IMR-90 (cell line): Measurements from ENCODE around the gene RTL9. TPM values are rescaled to one million over a fixed set of nuclear protein-coding genes. Genes with fewer than 3 reads are reported as not detected.

ENCODE experiments used
- ATAC-seq: fragments of 200-7000 bp; cut with Tn5 transposase; 2 replicates; pipeline ENCODE4 v1.9.1; 2020; ENCODE audit warnings: low read depth, mild to moderate bottlenecking, moderate library complexity
- BruUV-seq: library from RNA; stranded (reverse); fragments of 400-500 nt; replicated peaks from 2 replicates; lab custom pipeline; 2021; lab: Mats Ljungman, UMichigan
- CTCF ChIA-PET: fragments of 300-600 bp; formaldehyde crosslinking; extraction: SDS; loops from one replicate; lab custom pipeline; 2021; ENCODE audit warnings: antibody characterized with exemption; lab: Yijun Ruan, JAX
- POLR2A ChIA-PET: fragments of 300-600 bp; sonication (Branson Sonifier 250); formaldehyde crosslinking; loops from one replicate; lab custom pipeline; 2022; ENCODE audit warnings: antibody characterized with exemption; ENCODE audit not compliant: unreplicated experiment; lab: Charles Lee
- DNase-seq: peaks from one replicate; pipeline ENCODE4 v3.0.0; 2013
- H2AFZ ChIP-seq: replicated peaks from 2 replicates; pipeline ENCODE3; 2013; ENCODE audit warnings: low read length, mild to moderate bottlenecking; ENCODE audit not compliant: poor library complexity
- H2AK5ac ChIP-seq: 2 replicates; pipeline ENCODE4 v1.6.1; 2013; ENCODE audit warnings: low read depth, low read length, inconsistent platforms
- H2AK9ac ChIP-seq: replicated peaks from 2 replicates; pipeline ENCODE3; 2013; ENCODE audit warnings: mild to moderate bottlenecking, low read depth, low read length, moderate library complexity; ENCODE audit not compliant: poor library complexity
- H2BK120ac ChIP-seq: 2 replicates; pipeline ENCODE4 v1.6.1; 2013; ENCODE audit warnings: low read depth, low read length, inconsistent platforms
- H2BK15ac ChIP-seq: 3 replicates; pipeline ENCODE4 v1.6.1; 2013; ENCODE audit warnings: low read depth, low read length, inconsistent platforms
- H2BK20ac ChIP-seq: 2 replicates; pipeline ENCODE4 v1.6.1; 2013; ENCODE audit warnings: low read depth, mild to moderate bottlenecking, inconsistent platforms, low read length, moderate library complexity
- H2BK5ac ChIP-seq: 2 replicates; pipeline ENCODE4 v1.6.1; 2013; ENCODE audit warnings: mild to moderate bottlenecking, low read depth, low read length, inconsistent platforms; ENCODE audit not compliant: poor library complexity, severe bottlenecking
- H3K14ac ChIP-seq: replicated peaks from 2 replicates; pipeline ENCODE4 v1.6.1; 2013; ENCODE audit warnings: low read depth, low read length, inconsistent platforms
- H3K18ac ChIP-seq: 2 replicates; pipeline ENCODE4 v1.6.1; 2013; ENCODE audit warnings: low read depth, low read length, control low read depth
- H3K23ac ChIP-seq: 2 replicates; pipeline ENCODE4 v1.6.1; 2013; ENCODE audit warnings: low read depth, low read length, inconsistent platforms
- H3K27ac ChIP-seq: 2 replicates; pipeline ENCODE4 v1.5.1; 2013; ENCODE audit warnings: mild to moderate bottlenecking, control low read depth, low read length; ENCODE audit not compliant: insufficient read depth
- H3K27me3 ChIP-seq: 2 replicates; pipeline ENCODE4 v1.6.1; 2013; ENCODE audit warnings: low read length; ENCODE audit not compliant: control insufficient read depth, insufficient read depth
- H3K36me3 ChIP-seq: 2 replicates; pipeline ENCODE4 v1.6.1; 2013; ENCODE audit warnings: low read length, mixed read lengths; ENCODE audit not compliant: control insufficient read depth, insufficient read depth
- H3K4ac ChIP-seq: 2 replicates; pipeline ENCODE4 v1.6.1; 2013; ENCODE audit warnings: low read depth, low read length, inconsistent platforms
- H3K4me1 ChIP-seq: 2 replicates; pipeline ENCODE4 v1.6.1; 2013; ENCODE audit warnings: low read length, mixed read lengths; ENCODE audit not compliant: control insufficient read depth, insufficient read depth
- H3K4me2 ChIP-seq: 2 replicates; pipeline ENCODE4 v1.6.1; 2013; ENCODE audit warnings: low read depth, mild to moderate bottlenecking, control low read depth, low read length, moderate library complexity
- H3K4me3 ChIP-seq: 2 replicates; pipeline ENCODE4 v1.5.1; 2013; ENCODE audit warnings: low read depth, mild to moderate bottlenecking, control low read depth, low read length, moderate library complexity; ENCODE audit not compliant: insufficient read depth
- H3K56ac ChIP-seq: 2 replicates; pipeline ENCODE4 v1.6.1; 2013; ENCODE audit warnings: low read length, inconsistent platforms; ENCODE audit not compliant: insufficient read depth; ENCODE audit errors: extremely low read depth
- H3K79me1 ChIP-seq, 2 experiments: 2 replicates each; pipeline ENCODE4 v1.6.1; 2013; ENCODE audit warnings: low read length in 2 of 2, inconsistent platforms in 1 of 2, low read depth in 1 of 2
- H3K9ac ChIP-seq: 2 replicates; pipeline ENCODE4 v1.6.1; 2013; ENCODE audit warnings: low read depth, low read length, control low read depth
- H3K9me1 ChIP-seq: 2 replicates; pipeline ENCODE4 v1.6.1; 2013; ENCODE audit warnings: low read length, inconsistent platforms; ENCODE audit not compliant: insufficient read depth
- H3K9me3 ChIP-seq: 2 replicates; pipeline ENCODE4 v1.6.1; 2013; ENCODE audit warnings: low read length; ENCODE audit not compliant: control insufficient read depth, insufficient read depth
- H4K20me1 ChIP-seq: 2 replicates; pipeline ENCODE4 v1.6.1; 2013; ENCODE audit warnings: low read length, inconsistent platforms; ENCODE audit not compliant: insufficient read depth
- H4K5ac ChIP-seq: 2 replicates; pipeline ENCODE4 v1.6.1; 2013; ENCODE audit warnings: mild to moderate bottlenecking, low read depth, low read length, control low read depth
- H4K8ac ChIP-seq, 2 experiments: 2 replicates each; pipeline ENCODE4 v1.6.1; 2013; ENCODE audit warnings: low read depth in 2 of 2, low read length in 2 of 2, control low read depth in 1 of 2, inconsistent platforms in 1 of 2
- H4K91ac ChIP-seq: 2 replicates; pipeline ENCODE4 v1.6.1; 2013; ENCODE audit warnings: low read depth, low read length, inconsistent platforms; ENCODE audit not compliant: insufficient read depth
- RFX5 ChIP-seq: IDR thresholded peaks from 2 replicates; pipeline ENCODE4 v1.8.0; 2012; ENCODE audit warnings: low read depth, mild to moderate bottlenecking, low read length, moderate library complexity
- WGBS, 2 experiments: methylation state at CpG; one replicate each; pipeline versions ENCODE4 v1.1.5 to v1.1.7; 2013; ENCODE audit warnings: missing lambda C conversion rate in 2 of 2; ENCODE audit not compliant: insufficient read length in 1 of 2; ENCODE audit errors: extremely low coverage in 2 of 2; 5-methylcytosine and 5-hydroxymethylcytosine counted together
- dilution Hi-C: fragments of 300-500 bp; cut with HindIII; formaldehyde crosslinking; loops from one replicate; pipeline ENCODE4 v1.14.3; 2018; ENCODE audit warnings: low sequenced_read_pairs; ENCODE audit not compliant: unreplicated experiment
- in situ Hi-C: fragments of 300-500 bp; cut with MboI; formaldehyde crosslinking; loops from 3 replicates; pipeline ENCODE4 v1.14.3; 2019; ENCODE audit warnings: low sequenced_read_pairs, inconsistent platforms, mixed read lengths
- intact Hi-C: fragments of 100-400 bp; cut with micrococcal nuclease; formaldehyde crosslinking; loops from 2 replicates; pipeline ENCODE4 v1.10.0; 2022
- polyA plus RNA-seq, 3 experiments: library from polyadenylated mRNA; depleted of rRNA; stranded (reverse); fragments of >200 nt; gene quantifications; 2 replicates each; pipeline ENCODE4 v1.2.3, GENCODE V29; 2012; ENCODE audit warnings: low replicate concordance in 1 of 3
- total RNA-seq: library from RNA; depleted of rRNA; stranded (reverse); fragments of >200 nt; gene quantifications from 2 replicates; pipeline ENCODE4 v1.2.3, GENCODE V29; 2012

The RTL9 gene
- total and polyA plus RNA-seq, 2 of the 4 experiments (the other 2 are of a cell fraction), result 0.26 to 0.90 TPM

GRCh38 chrX:110402850-110403221 lies 44.2 kb downstream of the RTL9 start:
- peak overlapping the region; percentile 27 to 81; a peak in 3 of 4 replicates for H4K8ac ChIP-seq
- H2AK9ac ChIP-seq, result peak overlapping the region; percentile 81
- peak overlapping the region; percentile 37; the same call in 1 of the 2 replicates for H3K18ac ChIP-seq
- peak overlapping the region; percentile 36; the same call in 1 of the 2 replicates for H3K56ac ChIP-seq
- peaks cover 0 to 4% of the 10 kb centered on the region in 2 experiments; a peak in 1 of 4 replicates for H3K79me1 ChIP-seq
- ChIA-PET CTCF (interaction anchor here (0.8 kb wide), 1 partner anchor 193 kb away, joined by 5 read pairs; no protein-coding TSS in a partner anchor), POLR2A (interaction anchor here (1.0 kb wide), 1 partner anchor 16 kb away, joined by 3 read pairs; no protein-coding TSS in a partner anchor)
- H3K9me3 ChIP-seq, result no peaks in the 10 kb centered on the region
- H3K9me1 ChIP-seq, result peaks cover 7% of the 10 kb centered on the region
- no CpG with 5 or more reads among the region's 1 CpG for WGBS, 2 experiments
- peaks cover 6% of the 10 kb centered on the region for H3K4me1 ChIP-seq
- H3K4ac ChIP-seq, result peak overlapping the region; percentile 88
- no peak overlapping the region for H3K4me2 ChIP-seq
- peak overlapping the region; percentile 90 for H2AK5ac ChIP-seq
- H3K23ac ChIP-seq, result 0 out of 2 replicates have a peak overlapping the region, but pooled peaks have one; percentile 5
- peak overlapping the region; percentile 4; the same call in 1 of the 2 replicates for H4K5ac ChIP-seq
- H3K14ac ChIP-seq, result peak overlapping the region; percentile 88; the same call in 1 of the 2 replicates
- intact Hi-C loops (loop anchor here (1.0 kb wide), 1 partner anchor 62 kb away; no protein-coding TSS in a partner anchor), in situ Hi-C loops (loop anchor here (25.0 kb wide), 2 partner anchors 491 to 691 kb away; no protein-coding TSS in a partner anchor), dilution Hi-C loops (no loop called here)
- DNase-seq, result no peak
- peak; percentile 13; the same call in 1 of the 2 replicates for ATAC-seq
- H4K91ac ChIP-seq, result peak overlapping the region; percentile 94
- peak overlapping the region; percentile 22; the same call in 1 of the 2 replicates for H3K9ac ChIP-seq
- no peaks in the 10 kb centered on the region for H3K36me3 ChIP-seq
- peak overlapping the region; percentile 88 for H2BK120ac ChIP-seq
- peak overlapping the region; percentile 91; the same call in 2 of the 3 replicates for H2BK15ac ChIP-seq
- no peak for TF ChIP-seq RFX5
- H2BK5ac ChIP-seq, result peak overlapping the region; percentile 77
- peak overlapping the region; percentile 91 for H2AFZ ChIP-seq
- peak overlapping the region; percentile 90 for H2BK20ac ChIP-seq
- no peak overlapping the region for H3K4me3 ChIP-seq
- H3K27ac ChIP-seq, result peak overlapping the region; percentile 32
- BruUV-seq, result no TSS peak
- no peaks in the 10 kb centered on the region; the same call in 1 of the 2 replicates for H3K27me3 ChIP-seq
- H4K20me1 ChIP-seq, result no peaks in the 10 kb centered on the region
